ENCODE data around the gene SNRPB2. TPM values are rescaled to one million over a fixed set of nuclear protein-coding genes. Genes with fewer than 3 reads are reported as not detected.

The SNRPB2 gene
- total RNA-seq, 1 donor from 2014 or later, result 41.7 TPM

Small RNAs within 50 kb of the gene (small RNA-seq; reads per million reads assigned to genes)
- gene AL135938.1 (ENCODE audit: low replicate concordance), result not detected

Other genes with a start within 250 kb of the SNRPB2 start
- gene KIF16B, start 156.6 kb upstream of the SNRPB2 start, total RNA-seq, result 33.1 TPM
- 0.21 TPM for gene OTOR, start 18.3 kb downstream of the SNRPB2 start, total RNA-seq